OCI-LY1 (cell line): ENCODE results near the gene EPB41.

ENCODE experiments used
- H2AFZ ChIP-seq: fragments of 200-600 bp; sonication (generic), shearing (Covaris generic); 2 replicates; pipeline ENCODE4 v1.6.0; 2014; ENCODE audit warnings: antibody characterized with exemption, mild to moderate bottlenecking, low read length
- H3F3A ChIP-seq: fragments of 200-600 bp; sonication (generic), shearing (Covaris generic); 2 replicates; pipeline ENCODE4 v1.6.0; 2014; ENCODE audit warnings: mild to moderate bottlenecking, antibody characterized with exemption, low read length, moderate library complexity; ENCODE audit not compliant: insufficient read depth
- H3K27ac ChIP-seq: fragments of 200-600 bp; sonication (generic); 2 replicates; pipeline ENCODE4 v1.5.1; 2014; ENCODE audit warnings: low read length, mixed run types, mild to moderate bottlenecking, low read depth; ENCODE audit not compliant: poor library complexity, severe bottlenecking
- H3K27me3 ChIP-seq: fragments of 200-600 bp; sonication (generic); 2 replicates; pipeline ENCODE4 v1.6.0; 2014; ENCODE audit warnings: antibody characterized with exemption, mild to moderate bottlenecking, low read length, moderate library complexity; ENCODE audit not compliant: insufficient read depth
- H3K36me3 ChIP-seq: fragments of 200-600 bp; sonication (generic); 2 replicates; pipeline ENCODE4 v1.6.1; 2014; ENCODE audit warnings: mild to moderate bottlenecking, antibody characterized with exemption, low read length, moderate library complexity, mixed read lengths; ENCODE audit not compliant: insufficient read depth
- H3K4me1 ChIP-seq: fragments of 200-600 bp; sonication (generic); 2 replicates; pipeline ENCODE4 v1.5.1; 2014; ENCODE audit warnings: mild to moderate bottlenecking, low read length, moderate library complexity; ENCODE audit not compliant: insufficient read depth, severe bottlenecking
- H3K4me2 ChIP-seq: fragments of 200-600 bp; sonication (generic), shearing (Covaris generic); 2 replicates; pipeline ENCODE4 v1.6.1; 2014; ENCODE audit warnings: low read length
- H3K4me3 ChIP-seq: fragments of 200-600 bp; sonication (generic); 2 replicates; pipeline ENCODE4 v1.5.1; 2014; ENCODE audit warnings: low read length, low read depth, mild to moderate bottlenecking, mixed read lengths; ENCODE audit not compliant: poor library complexity, severe bottlenecking
- H3K79me2 ChIP-seq: fragments of 200-600 bp; shearing (Covaris generic); 2 replicates; pipeline ENCODE4 v1.6.1; 2016; ENCODE audit warnings: mixed run types, low read length, mixed read lengths; ENCODE audit not compliant: insufficient read depth
- H3K9ac ChIP-seq: fragments of 200-600 bp; sonication (generic), shearing (Covaris generic); 2 replicates; pipeline ENCODE4 v1.6.1; 2014; ENCODE audit warnings: mild to moderate bottlenecking, low read length, mixed read lengths
- H3K9me2 ChIP-seq: fragments of 200-600 bp; sonication (generic), shearing (Covaris generic); 2 replicates; pipeline ENCODE4 v1.6.1; 2014; ENCODE audit warnings: low read depth, mild to moderate bottlenecking, low read length, mixed read lengths
- H3K9me3 ChIP-seq: fragments of 200-600 bp; shearing (Covaris generic); 2 replicates; pipeline ENCODE4 v1.6.1; 2014; ENCODE audit warnings: low read length, mixed read lengths
- H4K20me1 ChIP-seq: fragments of 200-600 bp; sonication (generic), shearing (Covaris generic); 2 replicates; pipeline ENCODE4 v1.6.0; 2016; ENCODE audit warnings: mild to moderate bottlenecking, low read length; ENCODE audit not compliant: insufficient read depth
- CTCF ChIP-seq: fragments of 200-600 bp; sonication (generic), shearing (Covaris generic); IDR thresholded peaks from 2 replicates; pipeline ENCODE4 v1.5.1; 2017; ENCODE audit warnings: mild to moderate bottlenecking, antibody characterized with exemption, low read length, moderate library complexity, mixed read lengths
- EZH2 ChIP-seq: fragments of 200-600 bp; sonication (generic), shearing (Covaris generic); IDR thresholded peaks from 2 replicates; pipeline ENCODE4 v1.8.0; 2017; ENCODE audit warnings: borderline replicate concordance, mixed run types, mild to moderate bottlenecking, antibody characterized with exemption, low read length, moderate library complexity, mixed read lengths

The EPB41 gene

GRCh38 chr1:28900562-28900961 is 13.8 kb upstream of the EPB41 start:
- Histone ChIP-seq H3K4me3 (no peak overlapping the region), H3K36me3 (peaks cover 23% of the 10 kb centered on the region), H3K4me2 (no peak overlapping the region), H3K27ac (no peak overlapping the region), H3K9ac (no peak overlapping the region), H2AFZ (no peak overlapping the region), H4K20me1 (no peaks in the 10 kb centered on the region), H3K27me3 (no peaks in the 10 kb centered on the region), H3K4me1 (peaks cover 24% of the 10 kb centered on the region), H3F3A (no peaks in the 10 kb centered on the region), H3K9me2 (no peaks in the 10 kb centered on the region), H3K9me3 (no peaks in the 10 kb centered on the region), H3K79me2 (peaks cover 29% of the 10 kb centered on the region)
- no peak for TF ChIP-seq EZH2
- no peak for TF ChIP-seq CTCF

GRCh38 chr1:28902738-28903137 is 11.6 kb upstream of the EPB41 start:
- no peak for TF ChIP-seq CTCF
- TF ChIP-seq EZH2, result no peak
- Histone ChIP-seq H3K27me3 (no peaks in the 10 kb centered on the region), H3K79me2 (peaks cover 29% of the 10 kb centered on the region), H4K20me1 (no peaks in the 10 kb centered on the region), H3K4me1 (peaks cover 26% of the 10 kb centered on the region), H3K9me2 (no peaks in the 10 kb centered on the region), H3K4me2 (no peak overlapping the region), H3K36me3 (peaks cover 24% of the 10 kb centered on the region), H3K4me3 (no peak overlapping the region), H3K27ac (no peak overlapping the region), H3K9ac (no peak overlapping the region), H3K9me3 (no peaks in the 10 kb centered on the region), H3F3A (no peaks in the 10 kb centered on the region), H2AFZ (no peak overlapping the region)

- H3K4me2 ChIP-seq, result no peak overlapping the region
- no peaks in the 10 kb centered on the region for H4K20me1 ChIP-seq
- H3K27ac ChIP-seq, result no peak overlapping the region
- no peak overlapping the region for H2AFZ ChIP-seq
- no peaks in the 10 kb centered on the region for H3F3A ChIP-seq
- TF ChIP-seq CTCF, result no peak
- no peak for TF ChIP-seq EZH2
- H3K27me3 ChIP-seq, result no peaks in the 10 kb centered on the region
- no peaks in the 10 kb centered on the region for H3K9me2 ChIP-seq
- H3K79me2 ChIP-seq, result peaks cover 19% of the 10 kb centered on the region
- H3K9me3 ChIP-seq, result no peaks in the 10 kb centered on the region
- no peak overlapping the region for H3K4me3 ChIP-seq
- peaks cover 8% of the 10 kb centered on the region for H3K4me1 ChIP-seq
- H3K36me3 ChIP-seq, result peaks cover 12% of the 10 kb centered on the region; the same call in 1 of the 2 replicates
- no peak overlapping the region for H3K9ac ChIP-seq
Measured at GRCh38 chr1:28905921-28906666, 8.3 kb upstream of the EPB41 start.
